KMS-11 (cell line): ENCODE data around the gene TSPYL2.
A peak's percentile ranks its signal among the peaks of the same experiment; 100 is the strongest.

Experiments
- H2AFZ ChIP-seq: fragments of 200-600 bp; sonication (generic); 2 replicates; pipeline ENCODE4 v1.6.1; 2016; ENCODE audit warnings: antibody characterized with exemption, mixed run types, low read depth
- H3K27ac ChIP-seq: fragments of 200-600 bp; sonication (generic); 2 replicates; pipeline ENCODE4 v1.6.1; 2016; ENCODE audit warnings: mild to moderate bottlenecking, mixed run types
- H3K27me3 ChIP-seq: fragments of 200-600 bp; sonication (generic); 2 replicates; pipeline ENCODE4 v1.6.1; 2017; ENCODE audit warnings: mild to moderate bottlenecking, low read depth, mixed run types, moderate library complexity; ENCODE audit not compliant: insufficient read depth
- H3K36me3 ChIP-seq: fragments of 200-600 bp; sonication (generic); 2 replicates; pipeline ENCODE4 v1.6.1; 2017; ENCODE audit warnings: mild to moderate bottlenecking, mixed run types; ENCODE audit not compliant: insufficient read depth
- H3K4me1 ChIP-seq: fragments of 200-600 bp; sonication (generic); 2 replicates; pipeline ENCODE4 v1.6.1; 2016; ENCODE audit warnings: mild to moderate bottlenecking, low read depth, mixed run types; ENCODE audit not compliant: poor library complexity, severe bottlenecking
- H3K4me2 ChIP-seq: fragments of 200-600 bp; sonication (generic); 2 replicates; pipeline ENCODE4 v1.7.0; 2016; ENCODE audit warnings: mild to moderate bottlenecking, mixed run types
- H3K4me3 ChIP-seq: fragments of 200-600 bp; sonication (generic); IDR thresholded peaks from 2 replicates; pipeline ENCODE4 v1.6.1; 2017; ENCODE audit warnings: low read depth, low read length, mixed read lengths; ENCODE audit not compliant: insufficient read depth
- H3K79me2 ChIP-seq: fragments of 200-600 bp; sonication (generic); 2 replicates; pipeline ENCODE4 v1.6.1; 2016; ENCODE audit warnings: low read depth, mixed run types; ENCODE audit not compliant: insufficient read depth
- H3K9ac ChIP-seq: fragments of 200-600 bp; sonication (generic); 2 replicates; pipeline ENCODE4 v1.6.1; 2016; ENCODE audit warnings: mild to moderate bottlenecking, mixed run types
- H4K20me1 ChIP-seq: fragments of 200-600 bp; sonication (generic); 2 replicates; pipeline ENCODE4 v1.6.1; 2016; ENCODE audit warnings: mild to moderate bottlenecking, mixed run types; ENCODE audit not compliant: insufficient read depth
- TF ChIP-seq, protein P1 (sequence below): fragments of 200-600 bp; sonication (generic); conservative IDR thresholded peaks from 2 replicates; pipeline ENCODE4 v1.6.1; 2017; ENCODE audit warnings: low read depth, mild to moderate bottlenecking, antibody characterized with exemption, low read length, moderate library complexity, mixed read lengths

TSPYL2 gene

DNA sequence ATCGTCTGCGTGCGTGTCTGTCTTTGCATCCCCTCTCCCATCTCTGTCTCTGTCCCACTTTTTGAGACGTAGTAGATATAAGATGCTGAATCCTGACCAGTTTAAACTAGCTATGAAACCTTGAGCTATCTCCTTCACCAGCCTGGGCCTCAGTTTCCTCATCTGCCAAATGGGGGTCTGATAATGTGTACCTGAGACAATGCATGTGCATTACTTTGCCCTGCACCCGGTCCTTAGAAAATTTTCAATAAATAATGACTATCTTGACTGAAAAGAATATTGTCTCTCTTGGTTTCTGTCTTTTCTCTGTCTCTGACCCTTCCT, 12.4 kb downstream of the TSPYL2 start:
- TF ChIP-seq, protein P1, sequence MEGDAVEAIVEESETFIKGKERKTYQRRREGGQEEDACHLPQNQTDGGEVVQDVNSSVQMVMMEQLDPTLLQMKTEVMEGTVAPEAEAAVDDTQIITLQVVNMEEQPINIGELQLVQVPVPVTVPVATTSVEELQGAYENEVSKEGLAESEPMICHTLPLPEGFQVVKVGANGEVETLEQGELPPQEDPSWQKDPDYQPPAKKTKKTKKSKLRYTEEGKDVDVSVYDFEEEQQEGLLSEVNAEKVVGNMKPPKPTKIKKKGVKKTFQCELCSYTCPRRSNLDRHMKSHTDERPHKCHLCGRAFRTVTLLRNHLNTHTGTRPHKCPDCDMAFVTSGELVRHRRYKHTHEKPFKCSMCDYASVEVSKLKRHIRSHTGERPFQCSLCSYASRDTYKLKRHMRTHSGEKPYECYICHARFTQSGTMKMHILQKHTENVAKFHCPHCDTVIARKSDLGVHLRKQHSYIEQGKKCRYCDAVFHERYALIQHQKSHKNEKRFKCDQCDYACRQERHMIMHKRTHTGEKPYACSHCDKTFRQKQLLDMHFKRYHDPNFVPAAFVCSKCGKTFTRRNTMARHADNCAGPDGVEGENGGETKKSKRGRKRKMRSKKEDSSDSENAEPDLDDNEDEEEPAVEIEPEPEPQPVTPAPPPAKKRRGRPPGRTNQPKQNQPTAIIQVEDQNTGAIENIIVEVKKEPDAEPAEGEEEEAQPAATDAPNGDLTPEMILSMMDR = no peak
- H3K79me2 ChIP-seq = no peaks in the 10 kb centered on the region
- peak overlapping the region; percentile 86 for H3K4me2 ChIP-seq
- no peaks in the 10 kb centered on the region for H4K20me1 ChIP-seq
- peak overlapping the region; percentile 87 for H3K27ac ChIP-seq
- peaks cover 3% of the 10 kb centered on the region for H3K4me1 ChIP-seq
- peak overlapping the region; percentile 70 for H2AFZ ChIP-seq
- H3K4me3 ChIP-seq = no peak overlapping the region
- no peaks in the 10 kb centered on the region for H3K27me3 ChIP-seq
- peak overlapping the region; percentile 63; the same call in 1 of the 2 replicates for H3K9ac ChIP-seq
- H3K36me3 ChIP-seq = no peaks in the 10 kb centered on the region

DNA sequence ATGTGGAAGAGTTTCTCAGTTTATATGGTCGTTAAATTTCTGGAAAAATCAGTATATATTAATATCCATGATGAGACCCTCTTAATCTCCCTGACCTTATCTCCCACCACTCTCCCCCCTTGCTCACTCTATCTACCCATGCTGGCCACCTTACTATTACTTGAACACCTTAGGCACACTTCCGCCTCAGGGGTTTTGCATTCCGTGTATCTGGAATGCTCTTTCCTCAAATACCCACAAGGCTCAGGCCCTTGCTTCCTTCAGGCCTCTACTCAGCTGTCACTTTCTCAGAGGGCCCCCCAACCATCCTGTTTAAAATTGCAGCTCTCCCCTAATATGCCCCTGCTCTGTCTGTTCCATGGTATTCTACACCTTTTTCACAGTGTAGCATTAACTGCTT, 13.6 kb downstream of the TSPYL2 start:
- H3K27me3 ChIP-seq = no peaks in the 10 kb centered on the region
- H3K4me3 ChIP-seq = no peak overlapping the region
- H3K4me2 ChIP-seq = no peak overlapping the region
- H3K79me2 ChIP-seq = no peaks in the 10 kb centered on the region
- no peak overlapping the region for H3K27ac ChIP-seq
- H3K4me1 ChIP-seq = peaks cover 3% of the 10 kb centered on the region
- no peaks in the 10 kb centered on the region for H3K36me3 ChIP-seq
- H4K20me1 ChIP-seq = no peaks in the 10 kb centered on the region
- TF ChIP-seq, protein P1 = no peak
- no peak overlapping the region for H2AFZ ChIP-seq
- no peak overlapping the region for H3K9ac ChIP-seq

- H3K79me2 ChIP-seq = no peaks in the 10 kb centered on the region
Measured at GRCh38 chrX:53114864-53115549, 32.8 kb downstream of the TSPYL2 start.

DNA sequence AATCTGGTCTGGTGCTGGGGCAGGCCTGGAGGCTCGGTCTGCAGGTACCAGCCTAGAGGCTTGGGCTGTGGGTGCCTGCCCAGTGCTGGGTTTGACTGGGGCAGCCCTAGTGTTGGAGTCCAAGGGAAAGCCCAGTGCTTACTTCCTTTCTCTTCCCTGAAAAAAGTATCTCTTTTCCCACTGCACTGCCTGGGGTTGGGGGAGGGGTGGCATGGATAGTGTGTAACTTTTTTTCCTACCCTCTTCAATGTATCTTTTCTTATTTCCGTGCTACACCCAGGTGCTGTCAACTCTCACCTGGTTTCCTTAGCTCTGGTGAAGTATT, 33.3 kb downstream of the TSPYL2 start:
- TF ChIP-seq, protein P1 = no peak
- H3K27me3 ChIP-seq = no peaks in the 10 kb centered on the region
- no peak overlapping the region for H3K27ac ChIP-seq
- H3K9ac ChIP-seq = no peak overlapping the region
- no peaks in the 10 kb centered on the region for H3K36me3 ChIP-seq
- H3K4me3 ChIP-seq = no peak overlapping the region
- no peak overlapping the region for H2AFZ ChIP-seq
- no peak overlapping the region for H3K4me2 ChIP-seq
- no peaks in the 10 kb centered on the region for H3K79me2 ChIP-seq
- no peaks in the 10 kb centered on the region for H4K20me1 ChIP-seq
- H3K4me1 ChIP-seq = peaks cover 7% of the 10 kb centered on the region

More at GRCh38 chrX:53114864-53115549, 32.8 kb downstream of the TSPYL2 start:
- Histone ChIP-seq H3K4me2 (no peak overlapping the region), H2AFZ (no peak overlapping the region), H4K20me1 (no peaks in the 10 kb centered on the region), H3K27ac (no peak overlapping the region), H3K4me3 (no peak overlapping the region), H3K9ac (no peak overlapping the region), H3K36me3 (no peaks in the 10 kb centered on the region), H3K27me3 (no peaks in the 10 kb centered on the region), H3K4me1 (peaks cover 7% of the 10 kb centered on the region)
- TF ChIP-seq, protein P1 = no peak
